HepG2 (cell line): ENCODE results near the gene NET1. TPM values are rescaled to one million over a fixed set of nuclear protein-coding genes. Genes with fewer than 3 reads are reported as not detected.

Experiments used
- CAMTA2 ChIP-seq: sonication (generic); formaldehyde crosslinking; IDR thresholded peaks from 2 replicates; pipeline ENCODE4 v1.4.0; 2020; ENCODE audit warnings: mild to moderate bottlenecking, missing genetic modification reagents, borderline replicate concordance
- EP300 ChIP-seq, 3 experiments: sonication (generic) in 1 of 3; formaldehyde crosslinking in 1 of 3; IDR thresholded peaks; 2 replicates each; pipeline versions ENCODE4 v1.5.1 to v1.6.1; 2011 to 2020; ENCODE audit warnings: low read depth in 2 of 3, low read length in 2 of 3, borderline replicate concordance in 1 of 3, improper control_type of control experiment in 1 of 3, mild to moderate bottlenecking in 1 of 3, missing genetic modification reagents in 1 of 3, moderate library complexity in 1 of 3
- GABPA ChIP-seq, 2 experiments: IDR thresholded peaks; 2 replicates each; pipeline ENCODE4 v1.6.1; 2011 to 2016; ENCODE audit warnings: low read depth in 2 of 2, low read length in 1 of 2, missing biosample characterization in 1 of 2, missing genetic modification characterization in 1 of 2
- IRX3 ChIP-seq: sonication (generic); formaldehyde crosslinking; IDR thresholded peaks from 2 replicates; pipeline ENCODE4 v1.8.1; 2023; ENCODE audit warnings: mild to moderate bottlenecking, low read depth, missing genetic modification reagents, borderline replicate concordance
- MIER2 ChIP-seq: IDR thresholded peaks from 2 replicates; pipeline ENCODE4 v1.6.1; 2016; ENCODE audit warnings: missing biosample characterization, missing genetic modification reagents
- NKX3-1 ChIP-seq: sonication (generic); formaldehyde crosslinking; IDR thresholded peaks from 2 replicates; pipeline ENCODE4 v1.5.0; 2020; ENCODE audit warnings: missing genetic modification reagents
- POLR2A ChIP-seq, 2 experiments: IDR thresholded peaks; 2 replicates each; pipeline ENCODE4 v1.6.1; 2011; ENCODE audit warnings: low read depth in 2 of 2, low read length in 2 of 2, mild to moderate bottlenecking in 1 of 2, moderate library complexity in 1 of 2; ENCODE audit not compliant: insufficient read depth in 1 of 2
- POLR2G ChIP-seq: fragments of 200-400 bp; formaldehyde crosslinking; IDR thresholded peaks from 2 replicates; pipeline ENCODE4 v1.6.1; 2018; ENCODE audit warnings: mild to moderate bottlenecking, low read depth, low read length, moderate library complexity
- RXRA ChIP-seq: sonication (generic); formaldehyde crosslinking; IDR thresholded peaks from 2 replicates; pipeline ENCODE4 v1.5.1; 2020; ENCODE audit warnings: missing genetic modification reagents
- THYN1 ChIP-seq: sonication (generic); formaldehyde crosslinking; IDR thresholded peaks from 2 replicates; pipeline ENCODE4 v1.8.1; 2023; ENCODE audit warnings: low read depth, mild to moderate bottlenecking, moderate library complexity, missing genetic modification reagents, borderline replicate concordance
- ZNF225 ChIP-seq: sonication (generic); formaldehyde crosslinking; IDR thresholded peaks from 2 replicates; pipeline ENCODE4 v1.4.0; 2020; ENCODE audit warnings: mild to moderate bottlenecking, missing genetic modification reagents
- ZNF547 ChIP-seq: sonication (generic); formaldehyde crosslinking; IDR thresholded peaks from 2 replicates; pipeline ENCODE4 v1.5.1; 2020; ENCODE audit warnings: mild to moderate bottlenecking, missing genetic modification reagents
- ZNF572 ChIP-seq: sonication (generic); formaldehyde crosslinking; IDR thresholded peaks from 2 replicates; pipeline ENCODE4 v1.5.1; 2020; ENCODE audit warnings: mild to moderate bottlenecking, missing genetic modification reagents
- ZNF629 ChIP-seq: sonication (generic); formaldehyde crosslinking; conservative IDR thresholded peaks from 2 replicates; pipeline ENCODE4 v1.5.0; 2020; ENCODE audit warnings: missing genetic modification reagents
- ZNF678 ChIP-seq: sonication (generic); formaldehyde crosslinking; IDR thresholded peaks from 2 replicates; pipeline ENCODE4 v1.4.0; 2020; ENCODE audit warnings: mild to moderate bottlenecking, missing genetic modification reagents
- ZNF782 ChIP-seq: sonication (generic); formaldehyde crosslinking; IDR thresholded peaks from 2 replicates; pipeline ENCODE4 v1.4.0; 2020; ENCODE audit warnings: missing genetic modification reagents, mild to moderate bottlenecking, borderline replicate concordance
- polyA plus RNA-seq, 8 experiments: library from polyadenylated mRNA; depleted of rRNA in 3 of 8; stranded (reverse) in 7 of 8; unstranded in 1 of 8; fragments of >200 nt; fragmentation: Illumina TruSeq in 4 of 8; extraction: Trizol in 4 of 8; gene quantifications; 2 replicates each; pipeline versions ENCODE4 v1.2.1 to v1.2.3, GENCODE V29; 2011 to 2016; ENCODE audit warnings: low read depth in 4 of 8, missing spikeins in 1 of 8, mixed read lengths in 1 of 8; ENCODE audit not compliant: insufficient read depth in 1 of 8
- total RNA-seq, 5 experiments: library from RNA; depleted of rRNA; stranded (reverse); fragments of >200 nt; fragmentation: Illumina TruSeq; extraction: Trizol; gene quantifications; 2 replicates each; pipeline ENCODE4 v1.2.3, GENCODE V29; 2016; ENCODE audit warnings: low read depth in 1 of 5
- TF ChIP-seq, protein P1 (sequence below): sonication (generic); formaldehyde crosslinking; IDR thresholded peaks from 2 replicates; pipeline ENCODE4 v1.4.0; 2020; ENCODE audit warnings: mild to moderate bottlenecking, missing genetic modification reagents
- TF ChIP-seq, protein P2 (sequence below): sonication (generic); formaldehyde crosslinking; IDR thresholded peaks from 2 replicates; pipeline ENCODE4 v1.4.0; 2020; ENCODE audit warnings: missing genetic modification reagents, borderline replicate concordance
- TF ChIP-seq, protein P3 (sequence below): sonication (generic); formaldehyde crosslinking; IDR thresholded peaks from 2 replicates; pipeline ENCODE4 v1.4.0; 2020; ENCODE audit warnings: missing genetic modification reagents
- TF ChIP-seq, protein P4 (sequence below): IDR thresholded peaks from 2 replicates; pipeline ENCODE4 v1.6.1; 2016
- TF ChIP-seq, protein P5 (sequence below): sonication (generic); formaldehyde crosslinking; IDR thresholded peaks from 2 replicates; pipeline ENCODE4 v1.8.0; 2022; ENCODE audit warnings: missing genetic modification reagents, mild to moderate bottlenecking, borderline replicate concordance

NET1 gene
- total and polyA plus RNA-seq, 2 of the 13 experiments (the other 11 are each of a cell fraction or from before 2014, with no cell fraction given) = 48.1 to 65.8 TPM

DNA sequence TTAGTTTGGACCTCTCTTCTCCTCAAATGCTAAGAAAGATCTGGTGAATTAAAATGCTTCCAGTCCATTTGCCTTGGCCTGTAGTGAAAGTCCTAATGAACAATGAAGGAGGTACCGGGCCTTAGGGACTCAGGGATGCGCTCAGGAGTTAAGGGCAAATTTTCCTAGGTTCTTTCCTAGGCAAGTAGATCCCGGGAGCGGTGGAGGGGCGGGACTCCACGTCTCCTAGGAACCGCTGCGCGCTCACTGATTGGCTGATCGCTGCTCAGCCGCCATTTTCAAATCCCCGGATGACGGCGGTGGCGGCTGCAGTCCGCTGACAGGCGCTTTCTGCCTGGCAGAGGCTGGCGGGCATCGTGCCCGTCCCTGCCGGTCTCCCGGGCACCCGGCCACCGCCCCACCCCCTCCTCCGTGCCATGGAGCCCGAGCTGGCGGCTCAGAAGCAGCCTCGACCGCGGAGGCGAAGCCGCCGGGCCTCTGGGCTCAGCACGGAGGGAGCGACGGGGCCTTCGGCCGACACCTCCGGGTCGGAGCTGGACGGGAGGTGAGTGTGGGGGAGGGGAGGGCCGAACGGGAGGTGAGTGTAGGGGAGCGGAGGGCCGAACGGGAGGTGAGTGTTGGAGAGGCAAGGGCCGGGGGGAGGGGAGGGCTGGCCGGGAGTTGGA lies at the start of gene NET1 (continued):
- TF ChIP-seq, protein P1, sequence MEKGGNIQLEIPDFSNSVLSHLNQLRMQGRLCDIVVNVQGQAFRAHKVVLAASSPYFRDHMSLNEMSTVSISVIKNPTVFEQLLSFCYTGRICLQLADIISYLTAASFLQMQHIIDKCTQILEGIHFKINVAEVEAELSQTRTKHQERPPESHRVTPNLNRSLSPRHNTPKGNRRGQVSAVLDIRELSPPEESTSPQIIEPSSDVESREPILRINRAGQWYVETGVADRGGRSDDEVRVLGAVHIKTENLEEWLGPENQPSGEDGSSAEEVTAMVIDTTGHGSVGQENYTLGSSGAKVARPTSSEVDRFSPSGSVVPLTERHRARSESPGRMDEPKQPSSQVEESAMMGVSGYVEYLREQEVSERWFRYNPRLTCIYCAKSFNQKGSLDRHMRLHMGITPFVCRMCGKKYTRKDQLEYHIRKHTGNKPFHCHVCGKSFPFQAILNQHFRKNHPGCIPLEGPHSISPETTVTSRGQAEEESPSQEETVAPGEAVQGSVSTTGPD (CRISPR knock-in tag) = no peak
- no peak for TF ChIP-seq THYN1 (CRISPR knock-in tag)
- no peak for TF ChIP-seq ZNF572 (CRISPR knock-in tag)
- no peak for TF ChIP-seq ZNF629 (CRISPR knock-in tag)
- no peak for TF ChIP-seq MIER2 (CRISPR knock-in tag)
- TF ChIP-seq, protein P2, sequence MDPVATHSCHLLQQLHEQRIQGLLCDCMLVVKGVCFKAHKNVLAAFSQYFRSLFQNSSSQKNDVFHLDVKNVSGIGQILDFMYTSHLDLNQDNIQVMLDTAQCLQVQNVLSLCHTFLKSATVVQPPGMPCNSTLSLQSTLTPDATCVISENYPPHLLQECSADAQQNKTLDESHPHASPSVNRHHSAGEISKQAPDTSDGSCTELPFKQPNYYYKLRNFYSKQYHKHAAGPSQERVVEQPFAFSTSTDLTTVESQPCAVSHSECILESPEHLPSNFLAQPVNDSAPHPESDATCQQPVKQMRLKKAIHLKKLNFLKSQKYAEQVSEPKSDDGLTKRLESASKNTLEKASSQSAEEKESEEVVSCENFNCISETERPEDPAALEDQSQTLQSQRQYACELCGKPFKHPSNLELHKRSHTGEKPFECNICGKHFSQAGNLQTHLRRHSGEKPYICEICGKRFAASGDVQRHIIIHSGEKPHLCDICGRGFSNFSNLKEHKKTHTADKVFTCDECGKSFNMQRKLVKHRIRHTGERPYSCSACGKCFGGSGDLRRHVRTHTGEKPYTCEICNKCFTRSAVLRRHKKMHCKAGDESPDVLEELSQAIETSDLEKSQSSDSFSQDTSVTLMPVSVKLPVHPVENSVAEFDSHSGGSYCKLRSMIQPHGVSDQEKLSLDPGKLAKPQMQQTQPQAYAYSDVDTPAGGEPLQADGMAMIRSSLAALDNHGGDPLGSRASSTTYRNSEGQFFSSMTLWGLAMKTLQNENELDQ (CRISPR knock-in tag) = no peak
- TF ChIP-seq ZNF547 (CRISPR knock-in tag) = no peak
- TF ChIP-seq, protein P3, sequence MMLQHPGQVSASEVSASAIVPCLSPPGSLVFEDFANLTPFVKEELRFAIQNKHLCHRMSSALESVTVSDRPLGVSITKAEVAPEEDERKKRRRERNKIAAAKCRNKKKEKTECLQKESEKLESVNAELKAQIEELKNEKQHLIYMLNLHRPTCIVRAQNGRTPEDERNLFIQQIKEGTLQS (CRISPR knock-in tag) = peak; percentile 42; the same call in 1 of the 2 replicates
- no peak for TF ChIP-seq NKX3-1 (CRISPR knock-in tag)
- TF ChIP-seq ZNF782 = 0 out of 2 replicates have a peak, but pooled peaks have one; percentile 24
- TF ChIP-seq POLR2G = peak; percentile 63
- TF ChIP-seq RXRA = peak; percentile 18; the same call in 1 of the 2 replicates
- TF ChIP-seq, protein P4, sequence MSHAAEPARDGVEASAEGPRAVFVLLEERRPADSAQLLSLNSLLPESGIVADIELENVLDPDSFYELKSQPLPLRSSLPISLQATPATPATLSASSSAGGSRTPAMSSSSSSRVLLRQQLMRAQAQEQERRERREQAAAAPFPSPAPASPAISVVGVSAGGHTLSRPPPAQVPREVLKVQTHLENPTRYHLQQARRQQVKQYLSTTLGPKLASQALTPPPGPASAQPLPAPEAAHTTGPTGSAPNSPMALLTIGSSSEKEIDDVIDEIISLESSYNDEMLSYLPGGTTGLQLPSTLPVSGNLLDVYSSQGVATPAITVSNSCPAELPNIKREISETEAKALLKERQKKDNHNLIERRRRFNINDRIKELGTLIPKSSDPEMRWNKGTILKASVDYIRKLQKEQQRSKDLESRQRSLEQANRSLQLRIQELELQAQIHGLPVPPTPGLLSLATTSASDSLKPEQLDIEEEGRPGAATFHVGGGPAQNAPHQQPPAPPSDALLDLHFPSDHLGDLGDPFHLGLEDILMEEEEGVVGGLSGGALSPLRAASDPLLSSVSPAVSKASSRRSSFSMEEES = no peak
- TF ChIP-seq EP300 (IDR thresholded peaks at IDR 0.05; ENCODE audit: low read depth in 2 of 2, low read length in 2 of 2) = no peak
- TF ChIP-seq EP300 (CRISPR knock-in tag; IDR thresholded peaks at IDR 0.05; ENCODE audit: borderline replicate concordance) = no peak
- TF ChIP-seq ZNF678 (CRISPR knock-in tag) = no peak; the same call in 1 of the 2 replicates
- no peak for TF ChIP-seq IRX3
- TF ChIP-seq POLR2A (IDR thresholded peaks at IDR 0.05; ENCODE audit: insufficient read depth in 1 of 2, low read depth in 2 of 2, low read length in 2 of 2) = peak; percentile 32 to 55; a peak in 2 of 4 replicates
- no peak for TF ChIP-seq CAMTA2 (CRISPR knock-in tag)
- TF ChIP-seq ZNF225 (CRISPR knock-in tag) = peak; percentile 66; the same call in 1 of the 2 replicates
- no peak for TF ChIP-seq GABPA (IDR thresholded peaks at IDR 0.05; ENCODE audit: low read depth, low read length)
- TF ChIP-seq GABPA (CRISPR knock-in tag; IDR thresholded peaks at IDR 0.05; ENCODE audit: low read depth) = no peak
- TF ChIP-seq, protein P5, sequence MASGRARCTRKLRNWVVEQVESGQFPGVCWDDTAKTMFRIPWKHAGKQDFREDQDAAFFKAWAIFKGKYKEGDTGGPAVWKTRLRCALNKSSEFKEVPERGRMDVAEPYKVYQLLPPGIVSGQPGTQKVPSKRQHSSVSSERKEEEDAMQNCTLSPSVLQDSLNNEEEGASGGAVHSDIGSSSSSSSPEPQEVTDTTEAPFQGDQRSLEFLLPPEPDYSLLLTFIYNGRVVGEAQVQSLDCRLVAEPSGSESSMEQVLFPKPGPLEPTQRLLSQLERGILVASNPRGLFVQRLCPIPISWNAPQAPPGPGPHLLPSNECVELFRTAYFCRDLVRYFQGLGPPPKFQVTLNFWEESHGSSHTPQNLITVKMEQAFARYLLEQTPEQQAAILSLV (CRISPR knock-in tag) = peak; percentile 60; the same call in 1 of the 2 replicates
